HL-60 (cell line): ENCODE results near the gene RASAL1.

Experiments used
- POLR2AphosphoS5 ChIP-seq: IDR thresholded peaks from 2 replicates; pipeline ENCODE4 v1.6.1; 2012; ENCODE audit warnings: low read depth
- REST ChIP-seq: IDR thresholded peaks from 2 replicates; pipeline ENCODE4 v1.6.1; 2012; ENCODE audit warnings: low read depth; ENCODE audit not compliant: insufficient replicate concordance
- SPI1 ChIP-seq: IDR thresholded peaks from 2 replicates; pipeline ENCODE4 v1.6.1; 2012; ENCODE audit warnings: low read depth, mild to moderate bottlenecking, borderline replicate concordance
- TF ChIP-seq, protein P1 (sequence below): IDR thresholded peaks from one replicate; pipeline ENCODE4 v1.5.1; 2011; ENCODE audit warnings: low read length, control low read depth, inconsistent platforms; ENCODE audit not compliant: insufficient read depth

GRCh38 chr12:113091506-113091905 lies 44.1 kb downstream of the RASAL1 start:
- TF ChIP-seq, protein P1, sequence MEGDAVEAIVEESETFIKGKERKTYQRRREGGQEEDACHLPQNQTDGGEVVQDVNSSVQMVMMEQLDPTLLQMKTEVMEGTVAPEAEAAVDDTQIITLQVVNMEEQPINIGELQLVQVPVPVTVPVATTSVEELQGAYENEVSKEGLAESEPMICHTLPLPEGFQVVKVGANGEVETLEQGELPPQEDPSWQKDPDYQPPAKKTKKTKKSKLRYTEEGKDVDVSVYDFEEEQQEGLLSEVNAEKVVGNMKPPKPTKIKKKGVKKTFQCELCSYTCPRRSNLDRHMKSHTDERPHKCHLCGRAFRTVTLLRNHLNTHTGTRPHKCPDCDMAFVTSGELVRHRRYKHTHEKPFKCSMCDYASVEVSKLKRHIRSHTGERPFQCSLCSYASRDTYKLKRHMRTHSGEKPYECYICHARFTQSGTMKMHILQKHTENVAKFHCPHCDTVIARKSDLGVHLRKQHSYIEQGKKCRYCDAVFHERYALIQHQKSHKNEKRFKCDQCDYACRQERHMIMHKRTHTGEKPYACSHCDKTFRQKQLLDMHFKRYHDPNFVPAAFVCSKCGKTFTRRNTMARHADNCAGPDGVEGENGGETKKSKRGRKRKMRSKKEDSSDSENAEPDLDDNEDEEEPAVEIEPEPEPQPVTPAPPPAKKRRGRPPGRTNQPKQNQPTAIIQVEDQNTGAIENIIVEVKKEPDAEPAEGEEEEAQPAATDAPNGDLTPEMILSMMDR, result no peak
- TF ChIP-seq REST (no peak), SPI1 (no peak), POLR2AphosphoS5 (no peak)
